Loucy (cell line): Measurements from ENCODE around the gene ARMH3.

Source experiments
- H2AFZ ChIP-seq: fragments of 200-600 bp; sonication (generic); 2 replicates; pipeline ENCODE4 v1.6.0; 2016; ENCODE audit warnings: antibody characterized with exemption, mild to moderate bottlenecking, low read length, moderate library complexity
- H3F3A ChIP-seq: fragments of 200-600 bp; 2 replicates; pipeline ENCODE4 v1.6.0; 2016; ENCODE audit warnings: antibody characterized with exemption, low read depth, mild to moderate bottlenecking
- H3K27me3 ChIP-seq: fragments of 200-600 bp; sonication (generic); 2 replicates; pipeline ENCODE4 v1.6.1; 2014; ENCODE audit warnings: low read length, mild to moderate bottlenecking; ENCODE audit not compliant: insufficient read depth, poor library complexity, severe bottlenecking
- H3K36me3 ChIP-seq: fragments of 200-600 bp; sonication (generic); 2 replicates; pipeline ENCODE4 v1.6.1; 2016; ENCODE audit warnings: low read length; ENCODE audit not compliant: insufficient read depth
- H3K4me1 ChIP-seq: fragments of 200-600 bp; sonication (generic); 2 replicates; pipeline ENCODE4 v1.5.1; 2014; ENCODE audit warnings: low read length, mild to moderate bottlenecking; ENCODE audit not compliant: insufficient read depth, poor library complexity, severe bottlenecking
- H3K4me2 ChIP-seq: fragments of 200-600 bp; sonication (generic); 2 replicates; pipeline ENCODE4 v1.6.0; 2014; ENCODE audit warnings: antibody characterized with exemption, low read length, low read depth, mild to moderate bottlenecking; ENCODE audit not compliant: poor library complexity, severe bottlenecking
- H3K4me3 ChIP-seq: fragments of 200-600 bp; sonication (generic); 2 replicates; pipeline ENCODE4 v1.5.1; 2014; ENCODE audit warnings: low read length, mild to moderate bottlenecking, mixed read lengths; ENCODE audit not compliant: poor library complexity, severe bottlenecking
- H3K79me2 ChIP-seq: fragments of 200-600 bp; sonication (generic); 2 replicates; pipeline ENCODE4 v1.6.1; 2014; ENCODE audit warnings: low read length; ENCODE audit not compliant: insufficient read depth
- H3K9ac ChIP-seq: fragments of 200-600 bp; sonication (generic); 2 replicates; pipeline ENCODE4 v1.6.0; 2014; ENCODE audit warnings: mild to moderate bottlenecking, low read depth, low read length, moderate library complexity; ENCODE audit not compliant: poor library complexity, severe bottlenecking
- H3K9me2 ChIP-seq: fragments of 200-600 bp; sonication (generic); replicated peaks from 2 replicates; pipeline ENCODE4 v1.6.1; 2016; ENCODE audit warnings: low read depth, low read length, mixed read lengths
- H3K9me3 ChIP-seq: fragments of 200-600 bp; sonication (generic); 2 replicates; pipeline ENCODE4 v1.6.1; 2014; ENCODE audit warnings: mild to moderate bottlenecking, antibody characterized with exemption, low read length, low read depth; ENCODE audit not compliant: insufficient read depth
- H4K20me1 ChIP-seq: fragments of 200-600 bp; sonication (generic); 2 replicates; pipeline ENCODE4 v1.6.0; 2014; ENCODE audit warnings: antibody characterized with exemption, low read length, mild to moderate bottlenecking; ENCODE audit not compliant: insufficient read depth, poor library complexity, severe bottlenecking
- CTCF ChIP-seq: fragments of 200-600 bp; sonication (generic); conservative IDR thresholded peaks from 2 replicates; pipeline ENCODE4 v1.5.1; 2014; ENCODE audit warnings: mild to moderate bottlenecking, antibody characterized with exemption, low read length
- EZH2phosphoT487 ChIP-seq: fragments of 200-600 bp; IDR thresholded peaks from 2 replicates; pipeline ENCODE4 v1.6.1; 2018; ENCODE audit warnings: antibody characterized with exemption, mild to moderate bottlenecking, moderate library complexity, borderline replicate concordance

Gene ARMH3

DNA sequence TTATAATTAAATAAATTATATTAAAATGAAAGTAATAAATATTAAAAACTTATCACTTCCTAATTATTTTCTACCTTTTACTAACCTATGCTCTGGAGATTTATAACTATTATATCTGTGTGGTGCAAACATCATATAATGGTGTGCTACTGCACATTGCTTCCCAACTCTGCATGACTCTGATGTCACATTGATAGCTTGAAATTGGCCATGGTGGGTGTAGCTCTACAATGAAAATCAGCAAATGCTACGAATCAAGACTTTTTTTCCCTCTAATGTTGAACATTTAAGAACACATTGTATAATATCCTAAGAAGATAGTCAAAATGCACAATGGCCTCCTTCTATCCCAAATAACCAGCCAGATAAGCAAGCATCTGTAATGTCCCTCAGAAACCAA, 99.1 kb downstream of the ARMH3 start:
- Histone ChIP-seq H3K79me2 (no peaks in the 10 kb centered on the region), H3K9me2 (no peaks in the 10 kb centered on the region), H3K9ac (no peak overlapping the region)

GRCh38 chr10:101956117-101956516, 99.9 kb downstream of the ARMH3 start:
- no peak overlapping the region for H3K4me3 ChIP-seq
- H3K9me3 ChIP-seq, result no peaks in the 10 kb centered on the region
- no peaks in the 10 kb centered on the region for H3K79me2 ChIP-seq
- H4K20me1 ChIP-seq, result no peaks in the 10 kb centered on the region
- no peak overlapping the region for H2AFZ ChIP-seq
- H3K9ac ChIP-seq, result no peak overlapping the region
- peaks cover 42% of the 10 kb centered on the region for H3K36me3 ChIP-seq
- H3K4me1 ChIP-seq, result no peaks in the 10 kb centered on the region
- H3K9me2 ChIP-seq, result no peaks in the 10 kb centered on the region
- H3K27me3 ChIP-seq, result no peaks in the 10 kb centered on the region
- H3F3A ChIP-seq, result no peaks in the 10 kb centered on the region
- TF ChIP-seq EZH2phosphoT487 (no peak), CTCF (no peak)
- no peak overlapping the region for H3K4me2 ChIP-seq

More for the DNA sequence above, 99.1 kb downstream of the ARMH3 start:
- Histone ChIP-seq H3K27me3 (no peaks in the 10 kb centered on the region), H4K20me1 (no peaks in the 10 kb centered on the region), H3F3A (no peaks in the 10 kb centered on the region), H3K4me1 (no peaks in the 10 kb centered on the region), H2AFZ (no peak overlapping the region), H3K36me3 (peaks cover 42% of the 10 kb centered on the region), H3K9me3 (no peaks in the 10 kb centered on the region), H3K4me3 (no peak overlapping the region), H3K4me2 (no peak overlapping the region)
- no peak for TF ChIP-seq EZH2phosphoT487
- no peak for TF ChIP-seq CTCF

GRCh38 chr10:101952191-101952590, 103.8 kb downstream of the ARMH3 start:
- TF ChIP-seq CTCF, result no peak
- TF ChIP-seq EZH2phosphoT487, result no peak
- H2AFZ ChIP-seq, result no peak overlapping the region
- H3K36me3 ChIP-seq, result peaks cover 52% of the 10 kb centered on the region
- no peaks in the 10 kb centered on the region for H4K20me1 ChIP-seq
- no peak overlapping the region for H3K4me3 ChIP-seq
- no peaks in the 10 kb centered on the region for H3F3A ChIP-seq
- no peaks in the 10 kb centered on the region for H3K27me3 ChIP-seq
- no peak overlapping the region for H3K4me2 ChIP-seq
- peaks cover 16% of the 10 kb centered on the region for H3K9me3 ChIP-seq
- H3K79me2 ChIP-seq, result no peaks in the 10 kb centered on the region
- H3K9ac ChIP-seq, result no peak overlapping the region
- no peaks in the 10 kb centered on the region for H3K9me2 ChIP-seq
- H3K4me1 ChIP-seq, result no peaks in the 10 kb centered on the region
